Fibroblast of villous mesenchyme (primary cell): ENCODE data around the gene SCGB1C1. TPM values are rescaled to one million over a fixed set of nuclear protein-coding genes. Genes with fewer than 3 reads are reported as not detected.

Experiments used
- DNase-seq: peaks from one replicate; pipeline ENCODE4 v3.0.0-alpha.2; 2010; ENCODE audit warnings: low read depth
- H3K4me3 ChIP-seq: 2 replicates; pipeline ENCODE4 v1.5.1; 2011; ENCODE audit warnings: low read depth, mild to moderate bottlenecking, low read length
- small RNA-seq: library from RNA; depleted of rRNA; stranded (forward); fragments of <200 nt; gene quantifications from one replicate; pipeline ENCODE3, GENCODE V24; 2012
- total RNA-seq: library from RNA; depleted of rRNA; stranded (reverse); fragments of >200 nt; gene quantifications from 2 replicates; pipeline ENCODE4 v1.2.3, GENCODE V29; 2012
- TF ChIP-seq, protein P1 (sequence below): IDR thresholded peaks from 2 replicates; pipeline ENCODE4 v1.5.1; 2012; ENCODE audit warnings: low read depth, mild to moderate bottlenecking, low read length; ENCODE audit not compliant: insufficient read depth

The SCGB1C1 gene
- total RNA-seq, 1 donor, result not detected

DNA sequence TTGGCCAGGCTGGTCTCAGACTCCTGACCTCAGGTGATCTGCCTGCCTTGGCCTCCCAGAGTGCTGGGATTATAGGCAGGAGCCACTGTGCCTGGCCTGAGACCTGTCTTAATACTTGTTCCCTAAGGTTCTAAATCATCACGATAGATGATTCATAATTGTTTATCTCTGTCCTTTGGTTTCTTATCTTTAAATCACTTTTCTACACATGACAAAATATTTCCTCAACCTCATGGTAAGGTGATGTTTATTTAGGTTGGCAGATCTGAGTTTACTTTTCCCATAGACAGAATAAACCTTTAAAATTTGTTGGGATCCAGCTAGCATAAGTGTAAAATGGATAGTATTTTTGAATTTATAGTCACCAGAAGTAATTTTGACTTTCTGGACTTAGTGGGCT, 47.4 kb downstream of the SCGB1C1 start:
- TF ChIP-seq, protein P1, sequence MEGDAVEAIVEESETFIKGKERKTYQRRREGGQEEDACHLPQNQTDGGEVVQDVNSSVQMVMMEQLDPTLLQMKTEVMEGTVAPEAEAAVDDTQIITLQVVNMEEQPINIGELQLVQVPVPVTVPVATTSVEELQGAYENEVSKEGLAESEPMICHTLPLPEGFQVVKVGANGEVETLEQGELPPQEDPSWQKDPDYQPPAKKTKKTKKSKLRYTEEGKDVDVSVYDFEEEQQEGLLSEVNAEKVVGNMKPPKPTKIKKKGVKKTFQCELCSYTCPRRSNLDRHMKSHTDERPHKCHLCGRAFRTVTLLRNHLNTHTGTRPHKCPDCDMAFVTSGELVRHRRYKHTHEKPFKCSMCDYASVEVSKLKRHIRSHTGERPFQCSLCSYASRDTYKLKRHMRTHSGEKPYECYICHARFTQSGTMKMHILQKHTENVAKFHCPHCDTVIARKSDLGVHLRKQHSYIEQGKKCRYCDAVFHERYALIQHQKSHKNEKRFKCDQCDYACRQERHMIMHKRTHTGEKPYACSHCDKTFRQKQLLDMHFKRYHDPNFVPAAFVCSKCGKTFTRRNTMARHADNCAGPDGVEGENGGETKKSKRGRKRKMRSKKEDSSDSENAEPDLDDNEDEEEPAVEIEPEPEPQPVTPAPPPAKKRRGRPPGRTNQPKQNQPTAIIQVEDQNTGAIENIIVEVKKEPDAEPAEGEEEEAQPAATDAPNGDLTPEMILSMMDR, result no peak
- DNase-seq, result no peak
- H3K4me3 ChIP-seq, result no peak overlapping the region

DNA sequence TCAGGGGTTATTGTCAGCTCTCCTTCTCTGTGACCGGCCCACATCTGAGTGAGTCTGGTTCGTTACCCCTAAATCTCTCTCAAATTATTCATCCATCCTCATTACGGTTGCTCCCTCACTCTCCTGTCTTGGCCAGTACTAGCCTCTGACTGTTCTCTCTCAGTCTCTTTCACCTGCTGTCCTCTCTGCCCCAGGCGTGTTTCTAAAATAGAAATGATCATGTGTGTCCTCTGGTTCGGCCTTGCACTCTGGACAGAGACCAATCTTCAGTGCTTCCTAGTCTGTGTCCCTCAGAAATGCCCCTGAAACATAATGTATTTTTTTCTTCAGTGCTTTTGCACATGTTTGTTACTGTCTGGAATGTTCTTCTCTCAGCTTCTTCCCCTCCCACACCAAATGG, 48.8 kb downstream of the SCGB1C1 start:
- H3K4me3 ChIP-seq, result no peak overlapping the region
- TF ChIP-seq, protein P1, result no peak
- DNase-seq, result no peak

Small RNAs within 50 kb of the gene (small RNA-seq; reads per million reads assigned to genes)
- not detected for gene RNU6-447P

Other genes with a start within 250 kb of the SCGB1C1 start
- 22.0 and 23.8 TPM in 2 replicates for gene BET1L, start 14.3 kb downstream of the SCGB1C1 start, total RNA-seq
- 154 and 167 TPM in 2 replicates for gene RIC8A, start 14.6 kb downstream of the SCGB1C1 start, total RNA-seq
- gene SIRT3, start 43.3 kb downstream of the SCGB1C1 start, total RNA-seq, result 10.3 and 10.4 TPM in 2 replicates
- 130 and 140 TPM in 2 replicates for gene PSMD13, start 43.9 kb downstream of the SCGB1C1 start, total RNA-seq
- gene NLRP6, start 85.3 kb downstream of the SCGB1C1 start, total RNA-seq, result not detected in 2 replicates
- gene PGGHG, start 96.0 kb downstream of the SCGB1C1 start, total RNA-seq, result 7.8 and 10.6 TPM in 2 replicates
- not detected in 2 replicates for gene IFITM5, start 106.4 kb downstream of the SCGB1C1 start, total RNA-seq
- gene IFITM2, start 114.7 kb downstream of the SCGB1C1 start, total RNA-seq, result 38.4 and 107 TPM in 2 replicates
- gene IFITM1, start 121.0 kb downstream of the SCGB1C1 start, total RNA-seq, result 76.4 and 117 TPM in 2 replicates
- gene IFITM3, start 127.8 kb downstream of the SCGB1C1 start, total RNA-seq, result 83.3 and 94.1 TPM in 2 replicates
- 0.43 and 1.3 TPM in 2 replicates for gene B4GALNT4, start 176.4 kb downstream of the SCGB1C1 start, total RNA-seq
- gene PKP3, start 201.1 kb downstream of the SCGB1C1 start, total RNA-seq, result 2.2 and 2.6 TPM in 2 replicates
- 10.8 and 14.5 TPM in 2 replicates for gene SIGIRR, start 221.9 kb downstream of the SCGB1C1 start, total RNA-seq
- gene ANO9, start 248.9 kb downstream of the SCGB1C1 start, total RNA-seq, result not detected in 2 replicates